T-helper 2 cell treated with Interferon-gamma antibody and Interleukin-4, amounts not matched to agents 100 ng/mL and 5 ng/mL, for 36 hours (primary cell): Measurements from ENCODE around the gene RYR2. TPM values are rescaled to one million over a fixed set of nuclear protein-coding genes. Genes with fewer than 3 reads are reported as not detected.
"Not testable (repeated sequence)": the region's sequence is repeated elsewhere in the genome, so short reads cannot be mapped to it uniquely, and the experiment has no call there.

Experiments
- intact Hi-C: fragments of 100-400 bp; cut with micrococcal nuclease; formaldehyde crosslinking; loops from one replicate; pipeline ENCODE4 v1.15.1; 2023
- total RNA-seq: library from RNA; stranded (reverse); gene quantifications from 2 replicates; pipeline ENCODE4 v1.2.3, GENCODE V29; 2022

Gene RYR2
- total RNA-seq, 1 donor from 2014 or later = 0.39 TPM

- intact Hi-C loops = no loop called here
Observed at GRCh38 chr1:237834461-237834860, 792.5 kb downstream of the RYR2 start.

GRCh38 chr1:237838320-237838719 lies 796.3 kb downstream of the RYR2 start:
- intact Hi-C loops = no loop called here

- intact Hi-C loops = no loop called here
Observed at GRCh38 chr1:237838904-237839534, 797.0 kb downstream of the RYR2 start.

GRCh38 chr1:237841485-237841884 lies 799.5 kb downstream of the RYR2 start:
- intact Hi-C loops = no loop called here

- intact Hi-C loops = not testable (repeated sequence)
Observed at GRCh38 chr1:237843516-237843915, 801.5 kb downstream of the RYR2 start.

- intact Hi-C loops = no loop called here
Observed at GRCh38 chr1:237851210-237851845, 809.3 kb downstream of the RYR2 start.

GRCh38 chr1:237852342-237852741 lies 810.4 kb downstream of the RYR2 start:
- intact Hi-C loops = no loop called here

- intact Hi-C loops = no loop called here
Observed at GRCh38 chr1:237857455-237857854, 815.5 kb downstream of the RYR2 start.

GRCh38 chr1:237858992-237859391 lies 817.0 kb downstream of the RYR2 start:
- intact Hi-C loops = no loop called here

GRCh38 chr1:237861944-237862343 lies 820.0 kb downstream of the RYR2 start:
- intact Hi-C loops = no loop called here

- intact Hi-C loops = no loop called here
Observed at GRCh38 chr1:237863234-237863633, 821.2 kb downstream of the RYR2 start.

- intact Hi-C loops = no loop called here
Observed at GRCh38 chr1:237864338-237865244, 822.6 kb downstream of the RYR2 start.

GRCh38 chr1:237867380-237867888 lies 825.5 kb downstream of the RYR2 start:
- intact Hi-C loops = no loop called here

- intact Hi-C loops = no loop called here
Observed at GRCh38 chr1:237868817-237869600, 827.0 kb downstream of the RYR2 start.

GRCh38 chr1:237873487-237874211 lies 831.7 kb downstream of the RYR2 start:
- intact Hi-C loops = no loop called here

- intact Hi-C loops = no loop called here
Observed at GRCh38 chr1:237875291-237875690, 833.3 kb downstream of the RYR2 start.

- intact Hi-C loops = no loop called here
Observed at GRCh38 chr1:237877631-237878030, 835.6 kb downstream of the RYR2 start.

GRCh38 chr1:237878406-237878805 lies 836.4 kb downstream of the RYR2 start:
- intact Hi-C loops = no loop called here

- intact Hi-C loops = no loop called here
Observed at GRCh38 chr1:237879195-237879594, 837.2 kb downstream of the RYR2 start.
